ENCODE data around the gene LPP. TPM values are rescaled to one million over a fixed set of nuclear protein-coding genes. Genes with fewer than 3 reads are reported as not detected.

The LPP gene
- total RNA-seq, 4 donors from 2014 or later = 207 to 592 (median 406) TPM

DNA sequence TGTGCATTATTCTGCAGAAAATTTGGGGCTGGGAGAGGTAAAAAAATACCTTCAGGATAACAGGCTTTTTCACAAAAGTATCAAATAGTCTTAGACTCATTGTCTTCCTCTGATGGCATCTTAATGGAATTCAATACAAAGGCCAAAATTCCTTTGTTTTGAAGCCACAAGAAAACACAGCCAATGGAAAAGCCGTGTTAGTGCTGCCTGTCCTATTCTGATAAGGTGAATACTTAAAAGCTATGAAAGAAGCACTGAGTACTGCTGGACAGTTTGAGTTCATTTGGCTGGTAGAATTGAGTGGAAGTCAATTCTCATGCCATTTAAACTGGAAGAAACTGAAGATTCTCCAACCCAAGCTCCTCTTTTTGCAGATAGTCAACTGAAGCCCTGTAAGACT, 622.5 kb downstream of the LPP start:
- Histone ChIP-seq H3K4me1 (peaks cover 0 to 33% (median 10%) of the 10 kb centered on the region in 4 donors), H3K36me3 (no peaks in the 10 kb centered on the region), H3K4me3 (no peak overlapping the region), H3K9me3 (no peaks in the 10 kb centered on the region), H3K27me3 (no peaks in the 10 kb centered on the region), H3K27ac (no peak overlapping the region)
- in situ Hi-C loops (cut with MboI; ENCODE audit: low pct_ligation_motif_present in 1 of 4, low pct_unique_long_range_greater_than_20kb in 1 of 4, low sequenced_read_pairs in 3 of 4) (no loop called here), intact Hi-C loops (cut with DNase I; ENCODE audit: low total_unique reads) (no loop called here)
- 67 to 92% methylated on average over 1 of the region's 1 CpG for WGBS, 2 donors (ENCODE audit: low coverage in 1 of 2)
- TF ChIP-seq EP300 (IDR thresholded peaks at IDR 0.05; ENCODE audit: low read depth) (no peak), POLR2AphosphoS5 (IDR thresholded peaks at IDR 0.05) (no peak), POLR2A (IDR thresholded peaks at IDR 0.05) (no peak)
- TF ChIP-seq, protein P1, sequence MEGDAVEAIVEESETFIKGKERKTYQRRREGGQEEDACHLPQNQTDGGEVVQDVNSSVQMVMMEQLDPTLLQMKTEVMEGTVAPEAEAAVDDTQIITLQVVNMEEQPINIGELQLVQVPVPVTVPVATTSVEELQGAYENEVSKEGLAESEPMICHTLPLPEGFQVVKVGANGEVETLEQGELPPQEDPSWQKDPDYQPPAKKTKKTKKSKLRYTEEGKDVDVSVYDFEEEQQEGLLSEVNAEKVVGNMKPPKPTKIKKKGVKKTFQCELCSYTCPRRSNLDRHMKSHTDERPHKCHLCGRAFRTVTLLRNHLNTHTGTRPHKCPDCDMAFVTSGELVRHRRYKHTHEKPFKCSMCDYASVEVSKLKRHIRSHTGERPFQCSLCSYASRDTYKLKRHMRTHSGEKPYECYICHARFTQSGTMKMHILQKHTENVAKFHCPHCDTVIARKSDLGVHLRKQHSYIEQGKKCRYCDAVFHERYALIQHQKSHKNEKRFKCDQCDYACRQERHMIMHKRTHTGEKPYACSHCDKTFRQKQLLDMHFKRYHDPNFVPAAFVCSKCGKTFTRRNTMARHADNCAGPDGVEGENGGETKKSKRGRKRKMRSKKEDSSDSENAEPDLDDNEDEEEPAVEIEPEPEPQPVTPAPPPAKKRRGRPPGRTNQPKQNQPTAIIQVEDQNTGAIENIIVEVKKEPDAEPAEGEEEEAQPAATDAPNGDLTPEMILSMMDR (IDR thresholded peaks at IDR 0.05) = no peak
- DNase-seq = no peak

DNA sequence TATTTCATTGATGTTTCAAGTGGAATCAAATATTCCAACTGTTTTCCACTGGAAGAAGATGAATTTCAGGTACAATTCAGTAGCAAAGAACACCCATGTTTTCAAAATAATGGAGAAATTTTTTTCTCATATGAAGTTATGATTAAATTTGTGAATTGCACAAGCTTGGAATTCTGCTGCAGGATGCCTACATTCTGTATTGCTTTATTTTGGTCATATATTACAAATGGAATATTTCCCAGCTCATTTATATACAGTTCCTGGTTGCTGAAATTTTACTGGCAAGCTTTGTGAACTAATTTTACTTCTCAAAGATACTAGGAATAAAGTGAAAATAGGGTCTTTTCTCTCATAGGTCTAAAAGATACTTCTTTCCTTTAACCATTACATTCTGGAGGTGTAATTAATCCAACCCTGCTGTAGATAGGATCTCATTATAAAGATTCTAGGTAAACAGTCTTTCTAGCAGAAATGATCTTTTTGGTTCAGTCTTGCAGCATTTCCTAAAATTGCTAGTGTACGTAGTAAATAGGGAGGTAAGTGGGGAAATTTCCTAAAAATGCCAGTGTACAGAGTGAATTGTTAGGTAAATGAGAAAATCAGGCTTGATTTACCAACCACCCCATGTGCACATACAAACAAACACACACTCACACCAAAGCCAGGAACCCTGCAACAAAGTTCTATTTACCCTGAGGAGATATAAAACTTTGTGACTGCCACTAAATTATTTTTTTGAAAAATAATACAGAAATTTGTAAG, 624.3 kb downstream of the LPP start:
- no peak for TF ChIP-seq POLR2A (IDR thresholded peaks at IDR 0.05)
- no peak for TF ChIP-seq POLR2AphosphoS5 (IDR thresholded peaks at IDR 0.05)
- TF ChIP-seq EP300 (IDR thresholded peaks at IDR 0.05; ENCODE audit: low read depth) = no peak
- TF ChIP-seq, protein P1 (IDR thresholded peaks at IDR 0.05) = no peak
- Histone ChIP-seq H3K9me3 (no peaks in the 10 kb centered on the region), H3K27ac (no peak overlapping the region), H3K36me3 (no peaks in the 10 kb centered on the region), H3K4me3 (no peak overlapping the region), H3K27me3 (no peaks in the 10 kb centered on the region), H3K4me1 (peaks cover 0 to 20% (median 4%) of the 10 kb centered on the region in 4 donors)
- in situ Hi-C loops (cut with MboI; ENCODE audit: low pct_ligation_motif_present in 1 of 4, low pct_unique_long_range_greater_than_20kb in 1 of 4, low sequenced_read_pairs in 3 of 4) (no loop called here), intact Hi-C loops (cut with DNase I; ENCODE audit: low total_unique reads) (no loop called here)
- WGBS, 2 donors (ENCODE audit: low coverage in 1 of 2) = 67 to 83% methylated on average over 1 of the region's 1 CpG
- no peak for DNase-seq

DNA sequence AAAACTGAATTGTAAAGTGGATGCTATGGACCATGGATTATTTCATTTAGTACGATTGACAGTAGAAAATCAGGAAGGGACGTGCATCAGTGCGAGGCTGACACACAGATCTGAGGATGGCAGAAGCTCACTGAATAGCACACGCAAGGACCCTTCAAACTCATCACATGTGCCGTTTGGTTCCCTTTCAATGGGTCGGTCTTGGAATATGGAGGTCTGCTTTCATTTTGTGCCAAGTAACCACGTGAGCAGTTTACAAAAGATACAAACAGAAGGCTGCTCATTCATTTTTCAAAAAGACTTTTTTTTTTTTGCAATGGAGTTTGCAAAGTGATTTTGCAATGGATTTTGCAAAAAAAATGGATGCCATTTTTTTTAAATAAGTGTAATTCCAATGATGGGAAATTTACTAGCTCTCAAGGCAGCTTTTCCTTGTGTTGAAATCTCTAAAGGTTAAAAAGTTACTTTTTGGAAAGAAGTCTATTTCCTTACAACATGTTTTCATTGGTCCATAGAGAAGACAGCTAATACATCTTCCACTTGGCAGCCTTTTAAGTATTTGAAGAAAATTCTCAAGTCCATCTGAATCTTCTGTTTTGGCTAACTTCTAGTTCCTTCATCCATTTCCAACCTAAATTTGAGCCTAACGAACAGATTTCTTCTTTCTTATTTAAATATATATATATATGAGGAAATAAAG, 625.5 kb downstream of the LPP start:
- TF ChIP-seq, protein P1 (IDR thresholded peaks at IDR 0.05) = no peak
- TF ChIP-seq EP300 (IDR thresholded peaks at IDR 0.05; ENCODE audit: low read depth) = no peak
- no peak for TF ChIP-seq POLR2A (IDR thresholded peaks at IDR 0.05)
- no peak for TF ChIP-seq POLR2AphosphoS5 (IDR thresholded peaks at IDR 0.05)
- Histone ChIP-seq H3K4me3 (no peak overlapping the region), H3K4me1 (peaks cover 0 to 19% (median 4%) of the 10 kb centered on the region in 4 donors), H3K36me3 (no peaks in the 10 kb centered on the region), H3K9me3 (no peaks in the 10 kb centered on the region), H3K27me3 (no peaks in the 10 kb centered on the region), H3K27ac (peak overlapping the region; percentile 26 to 58 (median 48))
- in situ Hi-C loops (cut with MboI; ENCODE audit: low pct_ligation_motif_present in 1 of 4, low pct_unique_long_range_greater_than_20kb in 1 of 4, low sequenced_read_pairs in 3 of 4) = no loop called here
- WGBS, 2 donors (ENCODE audit: low coverage in 1 of 2) = 87 to 97% methylated on average over 8 of the region's 8 CpGs
- intact Hi-C loops (cut with DNase I; ENCODE audit: low total_unique reads) = no loop called here
- DNase-seq = no peak
